Neural cell (in vitro differentiated cells): ENCODE data around the gene WDR37. TPM values are rescaled to one million over a fixed set of nuclear protein-coding genes. Genes with fewer than 3 reads are reported as not detected.
"Not testable (repeated sequence)": the region's sequence is repeated elsewhere in the genome, so short reads cannot be mapped to it uniquely, and the experiment has no call there.

Source experiments
- H2AFZ ChIP-seq: fragments of 200-600, 300-800 bp; sonication (generic), shearing (Covaris generic); 2 replicates; pipeline ENCODE4 v1.6.0; 2014; ENCODE audit warnings: low read depth, mild to moderate bottlenecking, antibody characterized with exemption, low read length, moderate library complexity
- H3F3A ChIP-seq: fragments of 200-600 bp; shearing (Covaris generic); 2 replicates; pipeline ENCODE4 v1.6.1; 2016; ENCODE audit warnings: mild to moderate bottlenecking, moderate library complexity, mixed read lengths, antibody characterized with exemption, low read length; ENCODE audit not compliant: insufficient read depth, poor library complexity, severe bottlenecking
- H3K27ac ChIP-seq: fragments of 200-600, 300-800 bp; sonication (generic), shearing (Covaris generic); 2 replicates; pipeline ENCODE4 v1.5.1; 2014; ENCODE audit warnings: mild to moderate bottlenecking, low read length, moderate library complexity
- H3K27me3 ChIP-seq: fragments of 300-800, 200-600 bp; sonication (generic), shearing (Covaris generic); 2 replicates; pipeline ENCODE4 v1.6.0; 2014; ENCODE audit warnings: mild to moderate bottlenecking, low read depth, low read length, moderate library complexity; ENCODE audit not compliant: insufficient read depth
- H3K36me3 ChIP-seq: fragments of 300-800, 200-600 bp; sonication (generic), shearing (Covaris generic); 2 replicates; pipeline ENCODE4 v1.5.1; 2014; ENCODE audit warnings: mild to moderate bottlenecking, antibody characterized with exemption, low read length, moderate library complexity; ENCODE audit not compliant: insufficient read depth
- H3K4me2 ChIP-seq: fragments of 300-800, 200-600 bp; sonication (generic), shearing (Covaris generic); 2 replicates; pipeline ENCODE4 v1.6.0; 2014; ENCODE audit warnings: mild to moderate bottlenecking, low read length
- H3K4me3 ChIP-seq: fragments of 300-800, 200-600 bp; sonication (generic), shearing (Covaris generic); 2 replicates; pipeline ENCODE4 v1.5.1; 2014; ENCODE audit warnings: mild to moderate bottlenecking, low read length, moderate library complexity
- H3K79me2 ChIP-seq: fragments of 200-600 bp; shearing (Covaris generic); replicated peaks from 2 replicates; pipeline ENCODE4 v1.6.0; 2014; ENCODE audit warnings: mild to moderate bottlenecking, low read length, moderate library complexity; ENCODE audit not compliant: insufficient read depth
- H3K9ac ChIP-seq: fragments of 300-800, 200-600 bp; sonication (generic), shearing (Covaris generic); 2 replicates; pipeline ENCODE4 v1.6.1; 2016; ENCODE audit warnings: mild to moderate bottlenecking, low read length, mixed read lengths
- H3K9me2 ChIP-seq: fragments of 200-600 bp; shearing (Covaris generic); 2 replicates; pipeline ENCODE4 v1.6.1; 2016; ENCODE audit warnings: mild to moderate bottlenecking, low read length, mixed read lengths; ENCODE audit not compliant: insufficient read depth
- H3K9me3 ChIP-seq: fragments of 200-600, 300-800 bp; sonication (generic), shearing (Covaris generic); 2 replicates; pipeline ENCODE4 v1.6.1; 2016; ENCODE audit warnings: mild to moderate bottlenecking, mixed run types, low read length, moderate library complexity, mixed read lengths
- H4K20me1 ChIP-seq: fragments of 200-600 bp; shearing (Covaris generic); 2 replicates; pipeline ENCODE4 v1.6.1; 2016; ENCODE audit warnings: mild to moderate bottlenecking, mixed run types; ENCODE audit not compliant: insufficient read depth
- EP300 ChIP-seq: fragments of 450-650 bp; conservative IDR thresholded peaks from 2 replicates; pipeline ENCODE4 v1.6.1; 2014; ENCODE audit warnings: antibody characterized with exemption, mild to moderate bottlenecking, moderate library complexity; ENCODE audit not compliant: poor library complexity, severe bottlenecking
- EZH2 ChIP-seq: fragments of 200-600, 300-800 bp; shearing (Covaris generic), sonication (generic); IDR thresholded peaks from 2 replicates; pipeline ENCODE4 v1.6.1; 2014; ENCODE audit warnings: antibody characterized with exemption, low read length, borderline replicate concordance, mild to moderate bottlenecking; ENCODE audit not compliant: insufficient read depth, poor library complexity, severe bottlenecking
- MXI1 ChIP-seq: fragments of 450-650 bp; conservative IDR thresholded peaks from 2 replicates; pipeline ENCODE4 v1.6.1; 2014; ENCODE audit warnings: antibody characterized with exemption, mild to moderate bottlenecking; ENCODE audit not compliant: poor library complexity, severe bottlenecking
- POLR2AphosphoS5 ChIP-seq: IDR thresholded peaks from 2 replicates; pipeline ENCODE4 v1.6.1; 2012
- RAD21 ChIP-seq: fragments of 450-650 bp; conservative IDR thresholded peaks from 2 replicates; pipeline ENCODE4 v1.6.1; 2014; ENCODE audit warnings: antibody characterized with exemption, mild to moderate bottlenecking, moderate library complexity
- SMC3 ChIP-seq: fragments of 450-650 bp; conservative IDR thresholded peaks from 2 replicates; pipeline ENCODE4 v1.6.1; 2014; ENCODE audit warnings: antibody characterized with exemption, mild to moderate bottlenecking, moderate library complexity; ENCODE audit not compliant: poor library complexity
- TAF1 ChIP-seq: IDR thresholded peaks from 2 replicates; pipeline ENCODE4 v1.6.1; 2012; ENCODE audit warnings: low read depth
- polyA plus RNA-seq: library from polyadenylated mRNA; depleted of rRNA; stranded (reverse); fragments of >200 nt; gene quantifications from 2 replicates; pipeline ENCODE4 v1.2.3, GENCODE V29; 2014
- TF ChIP-seq, protein P1 (sequence below): fragments of 450-650 bp; IDR thresholded peaks from 2 replicates; pipeline ENCODE4 v1.5.1; 2014; ENCODE audit warnings: antibody characterized with exemption, mild to moderate bottlenecking, moderate library complexity; ENCODE audit not compliant: poor library complexity, severe bottlenecking
- TF ChIP-seq, protein P2 (sequence below): IDR thresholded peaks from 2 replicates; pipeline ENCODE4 v1.6.1; 2012; ENCODE audit warnings: borderline replicate concordance

Gene WDR37
- polyA plus RNA-seq, 1 donor from 2014 or later = 32.3 TPM

DNA sequence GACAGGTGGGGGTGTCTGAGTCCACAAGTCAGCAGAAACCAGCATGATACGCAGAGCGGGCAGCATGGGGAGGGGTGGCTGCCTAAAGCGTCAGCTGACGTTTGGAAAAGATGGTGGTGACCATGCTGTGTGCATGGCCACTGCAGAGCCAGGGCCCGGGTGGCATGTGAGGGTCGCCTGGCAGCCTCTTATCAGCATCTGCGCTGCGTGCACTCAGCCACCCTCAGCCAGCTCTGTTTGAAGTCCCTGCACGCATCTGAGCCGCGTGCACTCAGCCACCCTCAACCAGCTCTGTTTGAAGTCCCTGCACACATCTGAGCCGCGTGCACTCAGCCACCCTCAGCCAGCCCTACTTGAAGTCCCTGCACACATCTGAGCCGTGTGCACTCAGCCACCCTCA is 61.5 kb downstream of the WDR37 start:
- H3K9ac ChIP-seq = no peak overlapping the region
- no peak overlapping the region for H3K4me3 ChIP-seq
- H3F3A ChIP-seq = no peaks in the 10 kb centered on the region
- no peak overlapping the region for H2AFZ ChIP-seq
- no peaks in the 10 kb centered on the region for H3K79me2 ChIP-seq
- H3K27ac ChIP-seq = no peak overlapping the region
- no peaks in the 10 kb centered on the region for H3K9me2 ChIP-seq
- H3K36me3 ChIP-seq = peaks cover 6% of the 10 kb centered on the region
- H4K20me1 ChIP-seq = no peaks in the 10 kb centered on the region
- no peak overlapping the region for H3K4me2 ChIP-seq
- TF ChIP-seq MXI1 (no peak), SMC3 (no peak), POLR2AphosphoS5 (no peak), RAD21 (no peak), EZH2 (no peak), EP300 (no peak), TAF1 (no peak)
- TF ChIP-seq, protein P1, sequence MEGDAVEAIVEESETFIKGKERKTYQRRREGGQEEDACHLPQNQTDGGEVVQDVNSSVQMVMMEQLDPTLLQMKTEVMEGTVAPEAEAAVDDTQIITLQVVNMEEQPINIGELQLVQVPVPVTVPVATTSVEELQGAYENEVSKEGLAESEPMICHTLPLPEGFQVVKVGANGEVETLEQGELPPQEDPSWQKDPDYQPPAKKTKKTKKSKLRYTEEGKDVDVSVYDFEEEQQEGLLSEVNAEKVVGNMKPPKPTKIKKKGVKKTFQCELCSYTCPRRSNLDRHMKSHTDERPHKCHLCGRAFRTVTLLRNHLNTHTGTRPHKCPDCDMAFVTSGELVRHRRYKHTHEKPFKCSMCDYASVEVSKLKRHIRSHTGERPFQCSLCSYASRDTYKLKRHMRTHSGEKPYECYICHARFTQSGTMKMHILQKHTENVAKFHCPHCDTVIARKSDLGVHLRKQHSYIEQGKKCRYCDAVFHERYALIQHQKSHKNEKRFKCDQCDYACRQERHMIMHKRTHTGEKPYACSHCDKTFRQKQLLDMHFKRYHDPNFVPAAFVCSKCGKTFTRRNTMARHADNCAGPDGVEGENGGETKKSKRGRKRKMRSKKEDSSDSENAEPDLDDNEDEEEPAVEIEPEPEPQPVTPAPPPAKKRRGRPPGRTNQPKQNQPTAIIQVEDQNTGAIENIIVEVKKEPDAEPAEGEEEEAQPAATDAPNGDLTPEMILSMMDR = no peak
- TF ChIP-seq, protein P2, sequence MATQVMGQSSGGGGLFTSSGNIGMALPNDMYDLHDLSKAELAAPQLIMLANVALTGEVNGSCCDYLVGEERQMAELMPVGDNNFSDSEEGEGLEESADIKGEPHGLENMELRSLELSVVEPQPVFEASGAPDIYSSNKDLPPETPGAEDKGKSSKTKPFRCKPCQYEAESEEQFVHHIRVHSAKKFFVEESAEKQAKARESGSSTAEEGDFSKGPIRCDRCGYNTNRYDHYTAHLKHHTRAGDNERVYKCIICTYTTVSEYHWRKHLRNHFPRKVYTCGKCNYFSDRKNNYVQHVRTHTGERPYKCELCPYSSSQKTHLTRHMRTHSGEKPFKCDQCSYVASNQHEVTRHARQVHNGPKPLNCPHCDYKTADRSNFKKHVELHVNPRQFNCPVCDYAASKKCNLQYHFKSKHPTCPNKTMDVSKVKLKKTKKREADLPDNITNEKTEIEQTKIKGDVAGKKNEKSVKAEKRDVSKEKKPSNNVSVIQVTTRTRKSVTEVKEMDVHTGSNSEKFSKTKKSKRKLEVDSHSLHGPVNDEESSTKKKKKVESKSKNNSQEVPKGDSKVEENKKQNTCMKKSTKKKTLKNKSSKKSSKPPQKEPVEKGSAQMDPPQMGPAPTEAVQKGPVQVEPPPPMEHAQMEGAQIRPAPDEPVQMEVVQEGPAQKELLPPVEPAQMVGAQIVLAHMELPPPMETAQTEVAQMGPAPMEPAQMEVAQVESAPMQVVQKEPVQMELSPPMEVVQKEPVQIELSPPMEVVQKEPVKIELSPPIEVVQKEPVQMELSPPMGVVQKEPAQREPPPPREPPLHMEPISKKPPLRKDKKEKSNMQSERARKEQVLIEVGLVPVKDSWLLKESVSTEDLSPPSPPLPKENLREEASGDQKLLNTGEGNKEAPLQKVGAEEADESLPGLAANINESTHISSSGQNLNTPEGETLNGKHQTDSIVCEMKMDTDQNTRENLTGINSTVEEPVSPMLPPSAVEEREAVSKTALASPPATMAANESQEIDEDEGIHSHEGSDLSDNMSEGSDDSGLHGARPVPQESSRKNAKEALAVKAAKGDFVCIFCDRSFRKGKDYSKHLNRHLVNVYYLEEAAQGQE = no peak
- H3K27me3 ChIP-seq = no peaks in the 10 kb centered on the region
- H3K9me3 ChIP-seq = no peaks in the 10 kb centered on the region

DNA sequence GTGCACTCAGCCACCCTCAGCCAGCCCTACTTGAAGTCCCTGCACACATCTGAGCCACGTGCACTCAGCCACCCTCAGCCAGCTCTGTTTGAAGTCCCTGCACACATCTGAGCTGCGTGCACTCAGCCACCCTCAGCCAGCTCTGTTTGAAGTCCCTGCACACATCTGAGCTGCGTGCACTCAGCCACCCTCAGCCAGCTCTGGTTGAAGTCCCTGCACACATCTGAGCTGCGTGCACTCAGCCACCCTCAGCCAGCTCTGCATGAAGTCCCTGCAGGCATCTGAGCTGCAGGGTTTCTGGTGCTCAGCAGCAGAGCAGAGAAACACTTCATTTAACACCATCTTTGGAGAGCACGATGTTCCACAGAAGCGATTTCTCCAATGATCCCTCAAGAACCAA is 62.1 kb downstream of the WDR37 start:
- not testable (repeated sequence) for H3K9me3 ChIP-seq, H3K9me2 ChIP-seq, H2AFZ ChIP-seq, H3K9ac ChIP-seq, H3K4me2 ChIP-seq, H3K4me3 ChIP-seq, H3K27ac ChIP-seq, H3K79me2 ChIP-seq, H3K27me3 ChIP-seq, H4K20me1 ChIP-seq, H3F3A ChIP-seq, H3K36me3 ChIP-seq

DNA sequence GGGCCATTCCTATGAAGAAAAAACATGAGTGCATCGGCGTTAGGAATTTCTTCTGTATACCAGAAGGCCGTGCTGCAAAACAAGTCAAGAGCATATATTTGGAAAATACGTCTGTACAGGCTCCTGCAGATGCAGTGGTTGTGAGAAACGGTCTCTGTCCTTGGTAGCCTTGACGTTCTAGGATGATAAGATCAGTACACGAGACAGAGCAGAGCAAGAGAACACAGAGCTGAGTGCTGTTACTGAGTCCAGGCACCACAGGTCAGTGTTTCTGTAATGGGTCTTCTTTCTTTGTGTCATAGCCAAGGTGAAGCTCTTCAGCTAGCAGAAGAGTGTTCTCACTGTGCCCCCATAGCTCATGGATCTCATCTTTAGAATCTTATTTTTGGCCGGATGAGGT is 62.8 kb downstream of the WDR37 start:
- H3K4me2 ChIP-seq = no peak overlapping the region
- no peak overlapping the region for H2AFZ ChIP-seq
- H3K27ac ChIP-seq = no peak overlapping the region
- H3F3A ChIP-seq = no peaks in the 10 kb centered on the region
- no peak overlapping the region for H3K9ac ChIP-seq
- TF ChIP-seq, protein P2 = no peak
- TF ChIP-seq POLR2AphosphoS5 = no peak
- TF ChIP-seq RAD21 = no peak
- no peak for TF ChIP-seq TAF1
- no peak for TF ChIP-seq MXI1
- TF ChIP-seq EP300 = no peak
- no peak for TF ChIP-seq SMC3
- TF ChIP-seq EZH2 = no peak
- TF ChIP-seq, protein P1 = no peak
- no peaks in the 10 kb centered on the region for H3K79me2 ChIP-seq
- H3K27me3 ChIP-seq = no peaks in the 10 kb centered on the region
- no peak overlapping the region for H3K4me3 ChIP-seq
- H3K9me2 ChIP-seq = no peaks in the 10 kb centered on the region
- H3K9me3 ChIP-seq = no peaks in the 10 kb centered on the region
- no peaks in the 10 kb centered on the region for H4K20me1 ChIP-seq
- H3K36me3 ChIP-seq = no peaks in the 10 kb centered on the region
